Hepatic stellate cell (primary cell): ENCODE results near the gene STAC3.

Experiments used
- DNase-seq: peaks from one replicate; pipeline ENCODE4 v3.0.0; 2011; ENCODE audit warnings: low spot score

STAC3 gene

DNA sequence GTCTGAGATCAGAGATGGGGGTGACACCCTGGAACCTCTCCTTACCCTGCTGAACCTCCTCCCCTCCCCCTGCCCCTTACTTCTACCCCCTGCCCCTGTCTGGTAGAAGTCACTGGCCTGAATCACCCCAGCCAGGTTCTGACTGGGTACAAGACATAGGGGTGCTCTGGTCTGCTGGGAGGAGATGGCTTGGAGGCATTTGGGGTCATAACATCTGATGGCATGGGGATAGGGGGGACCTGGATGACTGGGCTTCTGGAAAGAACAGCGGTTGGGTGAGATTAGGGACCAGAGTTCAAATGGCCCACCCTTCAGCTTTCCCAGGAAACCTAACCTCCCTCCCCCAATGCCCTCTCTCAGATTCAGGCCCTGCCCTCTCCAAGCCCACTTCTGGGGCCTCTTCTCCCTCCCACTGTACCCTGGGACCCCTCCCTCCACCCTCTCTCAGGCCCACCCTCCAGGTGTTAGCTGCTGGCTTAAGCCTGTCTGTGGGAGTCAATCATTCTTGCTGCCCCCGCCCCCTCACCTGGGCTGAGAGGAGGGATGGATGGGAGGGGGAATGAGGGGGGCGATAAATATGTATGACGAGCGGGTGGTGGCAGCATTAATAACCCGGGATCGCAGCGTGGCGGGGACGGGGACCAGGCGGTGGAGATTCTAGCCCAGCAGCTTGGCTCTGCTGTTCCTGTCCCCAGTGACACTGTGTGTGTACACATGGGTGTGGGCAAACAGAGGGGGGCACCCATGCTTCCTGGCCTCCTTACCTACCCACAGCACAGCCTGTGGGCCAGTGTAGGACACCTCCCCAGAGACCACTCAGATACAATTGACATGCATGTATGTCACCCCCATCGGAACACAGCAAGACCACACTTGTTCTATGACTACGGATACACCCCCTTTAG is 28.4 kb downstream of the STAC3 start:
- no peak for DNase-seq

DNA sequence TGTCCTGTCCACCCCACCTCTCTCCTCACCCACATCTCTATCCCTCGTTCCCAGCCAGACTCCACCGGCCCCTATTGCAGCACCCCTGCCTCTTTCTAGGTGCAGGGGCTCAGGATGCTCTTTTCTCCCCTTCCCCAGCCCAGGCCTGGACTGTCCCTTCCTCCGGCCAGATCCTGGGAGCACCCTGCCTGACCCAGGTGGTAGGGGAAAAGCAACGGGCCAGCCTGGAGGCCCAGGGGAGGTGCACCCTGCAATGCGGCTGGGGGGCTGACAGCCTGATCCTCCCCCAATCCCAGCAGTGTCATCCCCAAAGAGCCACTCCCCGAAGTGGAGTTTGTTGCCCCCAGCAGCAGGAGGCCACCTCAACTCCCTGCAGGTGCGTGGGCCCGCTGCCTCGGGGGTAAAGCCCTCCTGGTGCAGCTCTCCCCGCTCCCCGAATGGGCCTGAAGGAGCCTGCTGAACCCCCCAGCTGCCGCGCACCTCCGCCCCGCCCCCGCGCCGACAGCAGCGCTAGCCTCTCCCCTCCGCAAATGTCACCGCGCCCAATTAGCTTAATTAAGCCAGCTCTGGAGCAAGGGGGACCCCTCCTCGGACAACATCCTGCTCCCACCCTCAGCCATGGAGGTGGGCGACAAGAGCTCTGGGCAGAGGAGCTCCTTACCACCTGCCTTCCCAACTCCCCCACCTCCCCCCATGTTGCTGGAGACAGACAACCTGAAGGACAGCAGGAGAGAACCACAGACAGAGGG is 29.6 kb downstream of the STAC3 start:
- no peak for DNase-seq

DNA sequence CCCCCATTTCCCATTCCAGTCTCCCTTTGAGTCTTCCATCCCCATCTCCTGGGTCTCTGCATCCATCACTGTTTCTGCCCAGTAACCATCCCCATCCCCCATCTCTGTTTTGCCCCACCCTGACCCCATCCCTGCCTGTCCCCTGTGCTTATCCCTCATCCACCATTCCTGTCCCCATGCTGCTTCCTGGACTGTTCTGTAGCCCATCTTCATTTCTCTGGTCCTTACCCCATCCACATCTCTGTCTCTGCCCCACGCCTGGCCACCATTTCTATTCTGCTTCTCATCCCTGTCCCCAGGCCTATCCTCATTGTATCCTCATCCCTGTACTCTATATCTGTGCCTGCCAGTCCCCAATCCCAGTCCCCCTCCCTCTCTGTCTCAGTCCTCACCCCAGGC is 30.2 kb downstream of the STAC3 start:
- no peak for DNase-seq

DNA sequence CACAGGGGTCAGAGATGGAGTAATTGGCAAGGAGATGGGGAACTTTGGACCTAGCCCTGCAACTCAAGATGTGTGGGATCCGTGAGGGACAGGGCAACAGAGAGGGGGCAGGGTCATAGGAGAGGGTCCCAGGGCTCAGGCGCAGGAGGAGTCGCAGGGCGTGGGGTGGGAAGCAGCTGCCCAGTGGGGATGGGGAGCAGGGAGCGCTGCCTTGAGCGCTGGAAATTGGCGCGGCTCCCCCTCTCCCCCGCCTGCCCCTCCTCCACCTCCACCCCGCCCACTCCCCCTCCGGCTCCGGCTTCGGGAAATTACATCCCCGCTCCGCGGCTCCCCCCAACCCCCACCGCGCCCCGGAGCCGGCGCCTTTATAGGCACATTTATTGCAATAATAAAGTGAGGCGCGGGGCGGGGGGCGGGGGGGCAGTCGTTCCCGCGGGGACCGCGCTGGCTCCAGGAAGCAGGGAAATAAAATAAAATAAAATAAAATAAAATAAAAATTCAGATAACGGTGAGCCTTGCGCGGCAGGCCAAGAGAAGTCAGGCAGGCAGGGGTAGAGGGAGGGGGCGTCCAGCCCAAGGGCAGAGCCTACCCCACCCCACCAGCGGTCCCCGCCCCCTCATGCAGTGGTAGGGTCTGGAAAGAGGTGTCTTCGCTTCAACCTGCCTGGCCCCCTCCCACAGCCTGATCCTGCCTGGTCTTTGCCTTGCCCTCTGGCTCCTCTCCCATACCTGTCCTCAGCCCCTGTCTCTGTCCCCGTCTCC is 30.8 kb downstream of the STAC3 start:
- DNase-seq = no peak

DNA sequence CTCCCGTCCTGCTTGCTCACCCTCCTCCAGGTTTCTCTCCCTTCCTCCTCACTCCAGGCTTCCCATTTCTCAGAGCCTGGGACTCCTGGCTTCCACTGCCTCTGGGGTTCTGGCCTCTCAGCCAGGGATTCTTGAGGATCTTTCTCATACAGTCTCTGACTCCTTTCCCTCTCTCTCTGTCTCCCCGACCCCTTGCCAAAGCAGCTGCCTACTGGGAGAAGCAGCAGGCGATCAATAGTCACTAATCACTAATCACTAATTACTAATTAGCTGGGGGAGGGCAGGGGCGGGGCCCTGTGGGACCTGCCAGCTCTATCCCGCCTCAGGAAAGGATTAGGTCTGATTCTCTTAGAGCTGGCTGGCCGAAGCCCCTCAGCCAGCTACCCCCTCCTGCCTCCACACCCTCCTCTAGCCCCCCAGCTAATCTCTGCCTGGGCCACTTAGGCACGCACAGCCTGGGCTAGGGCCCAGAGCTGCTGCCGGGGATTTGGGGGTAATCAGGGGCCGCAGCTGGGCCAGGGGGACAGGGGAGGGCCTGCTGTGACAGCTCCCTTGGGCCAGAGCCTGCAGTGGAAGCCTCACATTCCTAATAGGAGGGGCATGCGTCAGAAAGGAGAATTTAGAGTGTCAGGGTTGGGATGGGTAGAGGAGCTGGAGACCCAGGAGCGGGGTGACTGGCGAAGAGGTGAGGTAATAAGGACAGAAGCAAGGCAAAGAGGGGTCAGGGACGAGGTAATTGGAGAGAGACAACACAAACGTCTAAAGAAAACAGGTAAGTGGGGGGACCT is 31.6 kb downstream of the STAC3 start:
- no peak for DNase-seq

DNA sequence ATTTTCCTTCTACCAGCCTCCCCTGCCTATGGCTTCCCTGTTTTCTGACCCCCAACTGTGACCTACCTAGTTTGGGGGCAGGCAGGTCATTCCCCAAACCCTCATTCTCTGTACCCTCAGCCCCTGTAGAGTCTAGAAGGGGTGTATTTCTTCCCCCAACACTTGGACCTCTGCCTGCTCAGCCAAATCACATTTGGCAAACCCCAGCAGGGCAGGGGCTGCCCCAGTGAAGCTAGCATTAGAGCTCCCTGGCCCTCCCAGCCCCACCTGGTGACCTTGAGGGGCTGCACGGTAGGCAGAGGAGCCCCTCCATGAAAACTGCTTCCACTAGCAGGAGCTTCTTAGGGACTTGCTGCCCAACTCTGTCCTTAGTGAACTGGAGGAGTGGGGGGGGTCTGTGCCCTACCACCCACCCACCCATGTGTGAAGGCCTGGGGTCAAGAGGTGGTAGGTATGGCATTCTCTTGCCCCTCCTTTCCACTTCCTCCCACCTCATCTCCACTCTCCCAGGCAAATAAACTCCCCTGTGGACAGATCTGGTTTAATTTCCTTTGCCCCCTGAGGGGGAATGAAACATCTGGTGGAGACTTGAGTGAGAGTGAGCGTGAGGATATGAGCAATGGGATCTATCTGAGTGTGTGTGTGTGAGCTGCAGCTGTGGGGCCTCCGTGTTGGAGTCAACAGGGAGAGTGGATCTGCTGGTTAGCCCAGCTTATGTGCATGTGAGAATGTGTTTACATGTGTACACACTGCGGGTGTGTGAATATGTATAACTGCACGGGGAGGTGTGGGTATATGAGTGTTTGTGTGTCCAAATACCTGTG is 32.7 kb downstream of the STAC3 start:
- no peak for DNase-seq

DNA sequence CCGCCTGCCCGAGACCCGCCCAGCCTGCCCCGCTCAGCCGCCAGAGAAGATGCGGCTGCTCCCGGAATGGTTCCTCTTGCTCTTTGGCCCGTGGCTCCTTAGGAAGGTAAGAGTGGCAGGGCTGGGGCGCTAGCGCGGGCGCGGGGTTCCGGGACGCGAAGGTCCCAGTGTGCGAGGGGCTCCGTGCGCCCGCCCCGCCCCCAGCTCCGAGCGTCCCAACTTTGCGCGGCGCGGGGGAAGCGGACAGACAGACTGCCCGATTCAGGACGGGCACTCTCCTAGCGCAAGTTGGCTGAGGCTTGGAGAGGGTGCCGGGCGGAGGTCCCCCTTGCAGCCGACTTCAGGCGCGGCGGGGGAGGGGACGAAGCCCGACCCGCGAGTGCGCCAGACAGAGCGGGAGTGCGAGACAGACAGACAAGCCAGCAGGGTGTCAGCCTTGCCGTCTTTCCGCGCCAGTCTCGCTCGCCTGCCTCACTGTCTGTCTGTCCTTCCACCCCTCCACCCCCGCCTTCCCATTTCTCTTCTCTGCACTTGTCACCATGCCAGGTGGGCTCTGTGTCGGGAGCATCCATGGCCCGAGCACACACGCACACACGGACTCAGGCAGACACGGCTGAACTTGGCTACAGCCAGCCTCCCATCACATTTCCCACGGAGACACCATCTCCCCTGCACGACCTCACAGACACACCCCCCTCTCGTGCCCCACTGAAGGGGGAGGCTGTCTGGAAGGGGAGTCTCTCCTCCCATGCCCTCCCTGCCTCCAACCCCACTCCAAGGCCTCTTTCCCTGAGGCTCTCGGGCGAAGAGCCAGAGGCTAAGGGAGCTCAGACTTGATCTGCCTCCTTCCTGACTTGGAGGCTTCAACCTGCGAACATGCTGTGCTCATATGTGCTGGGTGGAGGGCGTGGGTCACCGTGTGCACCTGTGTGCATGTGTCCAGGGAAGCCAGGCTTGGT is 33.8 kb downstream of the STAC3 start:
- peak; percentile 47 for DNase-seq

DNA sequence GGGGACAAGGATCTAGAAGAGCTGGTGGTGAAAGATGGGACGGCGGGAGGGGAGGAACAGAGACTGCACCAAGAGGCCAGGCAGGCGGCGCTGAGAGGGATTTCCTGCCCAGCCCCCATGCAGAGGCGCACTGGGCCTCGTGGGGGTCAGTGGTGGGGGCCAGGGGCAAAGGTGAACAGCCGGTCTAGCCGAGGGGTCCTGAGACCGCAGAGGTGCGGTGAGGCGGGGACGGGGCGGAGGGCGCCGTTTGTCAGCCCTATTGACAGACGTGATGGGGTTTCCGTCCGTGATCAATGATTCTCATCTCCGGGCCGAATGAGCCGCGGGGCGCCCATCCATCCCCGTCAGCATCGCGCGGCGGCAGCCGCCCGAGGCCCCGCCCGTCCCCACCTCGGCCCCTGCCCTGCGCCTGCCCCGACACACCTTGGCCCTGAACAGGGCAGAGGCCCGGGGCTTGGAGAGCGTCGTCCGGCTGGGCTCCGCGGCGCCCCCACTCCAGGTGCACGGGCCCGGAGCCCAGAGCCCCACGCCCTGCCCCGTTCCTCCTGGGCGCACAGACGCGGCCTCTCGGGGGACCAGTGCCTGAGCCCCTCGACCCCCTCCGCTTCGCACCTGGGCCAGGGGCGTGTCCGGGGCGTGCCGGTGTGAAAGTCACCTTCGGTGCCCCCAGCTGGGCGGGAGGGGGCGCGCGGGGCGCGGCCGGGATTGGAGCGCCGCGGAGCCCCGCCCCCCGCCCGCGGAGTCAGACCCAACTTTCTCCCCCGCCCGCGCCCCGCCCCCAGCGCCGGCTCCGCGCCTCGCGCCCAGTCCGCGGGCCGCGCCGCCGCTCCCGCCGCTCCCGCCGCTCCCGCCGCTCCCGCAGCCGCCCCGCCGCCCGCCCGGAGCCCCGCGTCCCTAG is 34.7 kb downstream of the STAC3 start, which contains the start of gene NXPH4:
Gene NXPH4 (plus strand): TSS at position 781 of the 898 bp plus-strand sequence. CDS start 176 bp downstream, outside the sequence.
- peak; percentile 66 for DNase-seq

DNA sequence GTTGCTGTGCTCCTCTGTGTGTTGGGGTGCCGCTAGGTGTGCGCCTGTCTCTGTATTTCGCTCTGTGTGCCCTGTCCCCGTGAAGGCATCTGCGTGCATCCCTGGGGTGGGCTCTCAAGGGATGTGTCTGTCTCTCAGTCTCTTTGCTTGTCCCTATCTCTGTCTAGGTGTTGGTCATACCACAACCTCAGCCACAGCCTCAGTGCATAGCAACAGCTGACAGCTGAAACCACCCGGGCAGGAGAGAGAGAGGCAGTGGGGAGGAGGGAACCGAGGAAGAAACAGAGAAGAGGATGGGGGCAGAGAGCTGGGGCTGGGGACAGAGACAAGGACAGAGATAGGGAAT is 35.3 kb downstream of the STAC3 start:
- DNase-seq = peak; percentile 70

DNA sequence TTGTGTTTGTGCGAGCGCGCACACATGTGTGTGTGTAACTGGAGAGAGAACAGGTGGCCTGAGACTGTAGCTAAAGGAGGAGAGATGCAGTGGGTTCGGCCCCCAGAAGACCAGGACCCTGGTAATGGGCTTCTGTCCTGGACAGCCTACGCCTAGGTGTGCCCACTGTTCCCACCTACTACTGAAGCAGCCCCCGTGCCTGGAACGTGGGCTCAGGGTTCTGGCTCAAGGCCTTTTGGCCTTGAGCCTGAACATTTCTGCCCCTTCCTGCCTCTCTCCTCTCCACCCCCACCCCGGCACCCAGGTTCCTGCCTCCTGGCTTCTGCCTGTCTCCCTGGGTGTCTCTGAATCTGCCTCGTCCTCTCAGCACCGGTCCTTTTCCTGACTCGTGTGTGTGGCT is 35.9 kb downstream of the STAC3 start:
- DNase-seq = no peak

DNA sequence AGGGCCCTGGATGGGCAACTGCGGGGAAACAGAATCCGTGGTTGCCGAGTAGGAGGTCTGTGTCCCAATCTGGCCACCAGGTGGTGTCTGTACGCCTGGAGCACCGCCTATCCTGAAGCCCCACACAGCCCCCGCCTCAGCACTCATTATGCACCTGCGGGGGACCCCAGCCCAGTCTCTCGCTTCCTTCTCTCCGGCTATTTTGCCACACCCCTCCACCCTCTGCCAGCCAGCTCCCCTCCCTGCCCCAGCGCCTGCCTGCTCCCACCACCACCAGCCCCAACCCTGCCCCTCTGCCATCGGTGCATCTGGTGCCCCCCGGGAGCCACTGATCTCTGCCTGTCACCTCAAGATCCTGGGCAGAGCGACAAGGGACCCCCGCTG is 36.6 kb downstream of the STAC3 start:
- peak; percentile 72 for DNase-seq

DNA sequence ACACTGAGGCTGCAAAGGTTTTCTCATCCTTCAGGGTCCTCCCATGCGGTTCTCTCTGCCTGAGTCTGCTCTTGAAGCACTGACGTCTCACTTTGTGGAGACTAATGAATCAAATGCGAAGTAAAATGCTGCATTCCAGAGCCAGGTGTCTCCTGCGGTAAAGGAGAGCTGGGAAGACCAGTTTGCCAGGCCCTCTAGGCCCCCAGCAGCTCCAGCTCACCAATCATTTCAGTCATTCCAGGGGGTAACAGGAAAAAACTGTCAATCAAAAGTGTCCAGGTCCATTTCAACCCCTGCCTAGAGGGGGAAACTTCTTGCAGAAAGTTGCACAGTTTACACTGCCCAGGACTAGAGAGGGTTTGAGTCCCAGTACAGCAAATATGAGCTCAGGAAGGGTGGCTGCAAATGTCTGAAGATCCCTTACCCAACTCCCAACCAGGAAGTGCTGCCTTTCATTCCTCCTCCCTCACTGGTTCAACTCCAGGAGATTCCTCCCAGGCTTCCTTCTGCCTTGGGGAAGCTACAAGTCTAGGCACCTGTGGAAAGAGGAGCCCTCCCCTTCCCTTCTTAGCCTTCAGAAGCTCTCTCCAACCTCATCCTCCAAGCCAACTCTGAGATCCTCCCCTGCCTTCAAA is 37.1 kb downstream of the STAC3 start:
- DNase-seq = no peak

DNA sequence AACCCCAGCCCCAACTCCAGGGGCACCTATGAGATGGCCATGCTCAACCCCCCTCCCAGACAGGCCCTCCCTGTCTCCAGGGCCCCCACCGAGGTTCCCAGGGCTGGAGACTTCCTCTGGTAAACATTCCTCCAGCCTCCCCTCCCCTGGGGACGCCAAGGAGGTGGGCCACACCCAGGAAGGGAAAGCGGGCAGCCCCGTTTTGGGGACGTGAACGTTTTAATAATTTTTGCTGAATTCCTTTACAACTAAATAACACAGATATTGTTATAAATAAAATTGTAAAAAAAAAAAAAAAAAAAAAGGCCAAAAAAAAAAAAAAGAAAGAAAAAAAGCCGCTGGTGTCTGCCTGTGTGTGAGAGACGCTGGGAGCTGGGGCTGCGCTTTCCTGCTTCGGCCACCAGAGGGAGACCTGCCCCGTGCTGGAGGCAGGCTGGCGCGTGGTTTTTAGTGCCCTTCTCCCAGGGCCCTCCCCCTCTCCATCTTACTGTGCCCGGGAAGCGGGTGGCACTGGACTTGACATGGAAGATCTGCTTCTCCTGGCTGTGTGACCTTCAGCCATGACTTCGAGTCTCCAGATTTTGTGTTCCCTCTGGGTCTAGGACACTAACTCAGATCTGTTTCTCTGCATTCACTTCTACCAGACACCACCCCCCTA is 37.8 kb downstream of the STAC3 start:
- peak; percentile 97 for DNase-seq

DNA sequence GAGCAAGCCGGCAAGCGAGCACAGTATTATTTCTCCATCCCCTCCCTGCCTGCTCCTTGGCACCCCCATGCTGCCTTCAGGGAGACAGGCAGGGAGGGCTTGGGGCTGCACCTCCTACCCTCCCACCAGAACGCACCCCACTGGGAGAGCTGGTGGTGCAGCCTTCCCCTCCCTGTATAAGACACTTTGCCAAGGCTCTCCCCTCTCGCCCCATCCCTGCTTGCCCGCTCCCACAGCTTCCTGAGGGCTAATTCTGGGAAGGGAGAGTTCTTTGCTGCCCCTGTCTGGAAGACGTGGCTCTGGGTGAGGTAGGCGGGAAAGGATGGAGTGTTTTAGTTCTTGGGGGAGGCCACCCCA is 38.3 kb downstream of the STAC3 start:
- DNase-seq = no peak

DNA sequence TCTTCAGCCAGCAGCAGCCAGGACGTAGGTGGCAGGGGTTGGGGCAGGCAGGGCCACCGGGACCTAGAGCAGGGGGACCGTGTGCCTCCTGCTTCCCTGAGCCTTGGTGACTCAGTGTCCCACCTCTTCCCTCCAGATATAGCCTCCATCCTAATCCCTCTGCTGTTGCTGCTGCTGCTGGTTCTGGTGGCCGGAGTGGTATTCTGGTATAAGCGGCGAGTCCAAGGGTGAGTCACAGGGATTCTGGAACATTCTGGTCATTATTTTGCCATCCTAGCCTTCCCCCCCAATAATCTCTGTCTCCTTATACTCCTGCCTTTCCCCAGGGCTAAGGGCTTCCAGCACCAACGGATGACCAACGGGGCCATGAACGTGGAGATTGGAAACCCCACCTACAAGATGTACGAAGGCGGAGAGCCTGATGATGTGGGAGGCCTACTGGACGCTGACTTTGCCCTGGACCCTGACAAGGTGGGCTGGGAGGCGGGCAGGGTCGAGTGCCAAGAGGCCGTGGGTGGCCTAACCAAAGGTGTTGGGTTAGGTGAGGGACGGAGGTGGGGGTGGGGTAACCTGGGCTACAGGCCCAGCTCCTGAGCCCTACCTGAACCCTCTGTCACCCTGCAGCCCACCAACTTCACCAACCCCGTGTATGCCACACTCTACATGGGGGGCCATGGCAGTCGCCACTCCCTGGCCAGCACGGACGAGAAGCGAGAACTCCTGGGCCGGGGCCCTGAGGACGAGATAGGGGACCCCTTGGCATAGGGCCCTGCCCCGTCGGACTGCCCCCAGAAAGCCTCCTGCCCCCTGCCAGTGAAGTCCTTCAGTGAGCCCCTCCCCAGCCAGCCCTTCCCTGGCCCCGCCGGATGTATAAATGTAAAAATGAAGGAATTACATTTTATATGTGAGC is 38.9 kb downstream of the STAC3 start:
- peak; percentile 33 for DNase-seq

DNA sequence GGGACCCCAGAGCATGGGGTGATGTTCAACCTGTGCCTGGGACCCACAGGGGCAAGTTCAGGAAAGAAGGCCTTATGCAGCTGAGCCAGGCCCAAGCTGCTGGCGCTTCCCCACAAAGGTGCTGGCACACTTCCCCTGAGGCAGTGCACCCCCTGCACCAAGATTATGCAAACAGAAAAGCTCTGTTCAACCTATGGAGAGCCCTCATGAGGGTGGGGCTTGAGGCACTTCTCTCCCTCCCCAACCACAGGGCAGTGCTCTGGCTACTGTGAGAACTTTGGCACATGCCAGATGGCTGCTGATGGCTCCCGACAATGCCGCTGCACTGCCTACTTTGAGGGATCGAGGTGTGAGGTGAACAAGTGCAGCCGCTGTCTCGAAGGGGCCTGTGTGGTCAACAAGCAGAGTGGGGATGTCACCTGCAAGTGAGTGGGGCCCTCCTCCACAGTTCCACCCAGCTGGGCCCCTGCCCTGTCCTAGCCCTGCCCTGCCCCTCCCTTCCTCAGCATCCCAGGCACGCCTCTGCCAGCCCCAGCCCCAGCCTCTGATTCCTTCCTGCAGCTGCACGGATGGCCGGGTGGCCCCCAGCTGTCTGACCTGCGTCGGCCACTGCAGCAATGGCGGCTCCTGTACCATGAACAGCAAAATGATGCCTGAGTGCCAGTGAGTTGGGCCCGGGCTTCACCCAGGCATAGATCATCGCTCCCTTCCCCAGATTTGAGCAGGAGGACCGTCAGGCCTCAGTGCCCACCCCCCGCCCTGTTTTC is 39.9 kb downstream of the STAC3 start:
- DNase-seq = no peak
